Omental fat pad (tissue), 4 donors: Measurements from ENCODE around the gene JCAD. TPM values are rescaled to one million over a fixed set of nuclear protein-coding genes. Genes with fewer than 3 reads are reported as not detected.
A peak's percentile ranks its signal among the peaks of the same experiment; 100 is the strongest.

Experiments
- ATAC-seq: fragments of 150-250 bp; one replicate; pipeline ENCODE4 v1.9.1; 2016; ENCODE audit warnings: mild to moderate bottlenecking, moderate library complexity; ENCODE audit not compliant: low FRiP score
- DNase-seq: peaks from one replicate; pipeline ENCODE4 v3.0.0-alpha.2; 2019; ENCODE audit warnings: low spot score
- CTCF ChIP-seq, 3 donors: fragments of 450-650 bp; IDR thresholded peaks; one replicate each; pipeline ENCODE4 v1.5.1; 2016 to 2017; ENCODE audit warnings: antibody characterized with exemption in 3 of 3, mild to moderate bottlenecking in 3 of 3, moderate library complexity in 2 of 3
- total RNA-seq, 4 donors: library from RNA; depleted of rRNA; stranded (reverse); fragments of >200 nt; gene quantifications; one replicate each; pipeline ENCODE4 v1.1.0, GENCODE V29; 2016

JCAD gene
- total RNA-seq, 4 donors from 2014 or later: 14.6 to 71.4 (median 19.7) TPM

- DNase-seq (no peak), ATAC-seq (no peak)
Observed at GRCh38 chr10:30063099-30063498, 3.7 kb upstream of the JCAD start.

GRCh38 chr10:30062582-30062981 lies 3.2 kb upstream of the JCAD start:
- ATAC-seq (no peak), DNase-seq (no peak)
- TF ChIP-seq CTCF (IDR thresholded peaks at IDR 0.05): no peak

More at GRCh38 chr10:30063099-30063498, 3.7 kb upstream of the JCAD start:
- TF ChIP-seq CTCF (IDR thresholded peaks at IDR 0.05): no peak

- no peak for TF ChIP-seq CTCF (IDR thresholded peaks at IDR 0.05)
- no peak for ATAC-seq
- no peak for DNase-seq
Observed at GRCh38 chr10:30062090-30062489, 2.7 kb upstream of the JCAD start.

GRCh38 chr10:30058570-30059132 lies 735 bp downstream of the JCAD start:
- DNase-seq (no peak), ATAC-seq (peak; percentile 34)
- TF ChIP-seq CTCF (IDR thresholded peaks at IDR 0.05): no peak

GRCh38 chr10:30057894-30058556 lies 1.4 kb downstream of the JCAD start:
- DNase-seq (no peak), ATAC-seq (no peak)
- TF ChIP-seq CTCF (IDR thresholded peaks at IDR 0.05): no peak

- ATAC-seq: no peak
- DNase-seq: no peak
- no peak for TF ChIP-seq CTCF (IDR thresholded peaks at IDR 0.05)
Observed at GRCh38 chr10:30057421-30057841, 2.0 kb downstream of the JCAD start.

DNA sequence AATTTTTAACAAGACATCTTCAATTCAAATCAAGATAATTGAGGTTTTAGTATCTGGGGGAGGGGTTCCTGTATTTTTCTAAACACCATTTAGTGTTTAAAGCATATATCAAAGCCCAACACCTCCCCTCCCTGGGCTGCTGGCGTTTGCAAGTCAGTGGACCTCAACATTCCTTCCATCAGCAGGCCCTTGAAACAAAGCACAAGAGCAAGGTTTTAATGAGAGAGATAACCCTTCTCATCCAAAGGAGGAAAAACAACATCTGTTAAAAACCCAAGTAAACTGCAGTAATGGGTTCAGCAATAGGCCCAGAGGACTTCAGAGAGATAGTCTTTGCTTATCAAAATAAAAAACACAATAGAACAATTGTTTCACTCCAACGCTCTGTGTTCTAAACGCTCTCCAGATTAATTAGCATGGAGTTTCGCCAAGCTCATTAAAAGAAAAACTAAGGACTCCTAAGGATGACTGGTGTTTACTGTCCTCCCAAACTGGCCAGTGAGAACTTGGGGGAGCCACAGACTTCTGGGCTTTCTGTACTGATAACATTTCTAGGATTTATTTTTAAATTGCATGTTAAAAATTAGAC lies 2.5 kb downstream of the JCAD start:
- no peak for DNase-seq
- no peak for ATAC-seq
- TF ChIP-seq CTCF (IDR thresholded peaks at IDR 0.05): no peak
